Ramos (cell line): ENCODE results near the gene YAF2.

ENCODE experiments used
- in situ Hi-C: fragments of 300-500 bp; cut with MboI; formaldehyde crosslinking; loops from one replicate; pipeline ENCODE4 v1.14.3; 2022; ENCODE audit warnings: low sequenced_read_pairs; ENCODE audit not compliant: unreplicated experiment

The YAF2 gene

GRCh38 chr12:42161529-42161928, 76.5 kb downstream of the YAF2 start:
- in situ Hi-C loops, result no loop called here

DNA sequence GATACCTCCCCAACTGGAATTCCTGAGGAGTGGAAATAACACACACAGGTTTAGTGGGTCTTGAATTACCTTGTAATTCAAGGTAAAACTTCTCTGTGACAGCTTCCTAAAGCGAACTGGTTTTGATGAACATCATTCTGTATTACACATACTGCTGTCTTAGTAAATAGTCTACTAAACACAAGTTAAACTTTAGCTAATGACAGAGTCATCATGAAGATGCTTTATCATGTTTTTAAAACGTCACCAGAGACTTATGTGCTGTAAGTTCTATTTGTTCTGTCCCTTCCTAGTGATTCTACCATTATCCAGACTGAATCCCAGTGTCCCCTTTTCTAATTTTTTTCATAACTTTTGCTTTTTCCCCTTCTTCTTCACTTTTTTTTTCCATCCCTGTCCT, 81.8 kb downstream of the YAF2 start:
- in situ Hi-C loops, result no loop called here

DNA sequence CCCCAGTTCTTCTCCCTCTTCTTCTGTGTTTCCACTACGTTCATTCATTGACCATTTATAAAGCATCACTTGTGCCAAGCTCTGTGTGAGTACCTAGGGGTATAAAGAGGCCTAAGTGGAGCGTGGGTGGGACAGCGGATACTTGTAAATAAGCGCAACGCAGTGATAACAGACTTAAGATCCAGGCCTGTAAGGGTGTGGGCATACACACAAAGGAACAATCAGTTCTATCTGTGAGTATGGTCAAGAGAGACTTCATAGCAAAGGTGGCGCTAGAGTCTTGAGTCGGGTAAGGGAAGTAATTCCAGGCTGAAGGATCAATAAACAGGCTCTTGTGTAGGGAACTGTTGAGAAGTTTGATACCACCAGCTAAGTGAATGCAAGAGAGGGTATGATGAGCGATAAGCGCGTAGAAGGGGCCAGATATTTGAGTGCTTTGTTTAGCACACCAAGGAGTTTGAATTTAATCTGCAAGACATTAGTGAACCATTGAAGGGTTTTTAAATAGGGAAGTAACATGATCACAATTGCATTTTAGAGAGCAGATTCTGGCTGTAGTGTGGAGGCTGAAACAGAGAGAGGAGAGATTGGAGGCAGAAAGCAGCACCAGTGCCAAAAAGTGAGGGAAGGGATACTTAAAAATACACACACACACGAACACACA, 92.4 kb downstream of the YAF2 start:
- in situ Hi-C loops, result no loop called here

GRCh38 chr12:42145197-42145549, 92.9 kb downstream of the YAF2 start:
- in situ Hi-C loops, result no loop called here

DNA sequence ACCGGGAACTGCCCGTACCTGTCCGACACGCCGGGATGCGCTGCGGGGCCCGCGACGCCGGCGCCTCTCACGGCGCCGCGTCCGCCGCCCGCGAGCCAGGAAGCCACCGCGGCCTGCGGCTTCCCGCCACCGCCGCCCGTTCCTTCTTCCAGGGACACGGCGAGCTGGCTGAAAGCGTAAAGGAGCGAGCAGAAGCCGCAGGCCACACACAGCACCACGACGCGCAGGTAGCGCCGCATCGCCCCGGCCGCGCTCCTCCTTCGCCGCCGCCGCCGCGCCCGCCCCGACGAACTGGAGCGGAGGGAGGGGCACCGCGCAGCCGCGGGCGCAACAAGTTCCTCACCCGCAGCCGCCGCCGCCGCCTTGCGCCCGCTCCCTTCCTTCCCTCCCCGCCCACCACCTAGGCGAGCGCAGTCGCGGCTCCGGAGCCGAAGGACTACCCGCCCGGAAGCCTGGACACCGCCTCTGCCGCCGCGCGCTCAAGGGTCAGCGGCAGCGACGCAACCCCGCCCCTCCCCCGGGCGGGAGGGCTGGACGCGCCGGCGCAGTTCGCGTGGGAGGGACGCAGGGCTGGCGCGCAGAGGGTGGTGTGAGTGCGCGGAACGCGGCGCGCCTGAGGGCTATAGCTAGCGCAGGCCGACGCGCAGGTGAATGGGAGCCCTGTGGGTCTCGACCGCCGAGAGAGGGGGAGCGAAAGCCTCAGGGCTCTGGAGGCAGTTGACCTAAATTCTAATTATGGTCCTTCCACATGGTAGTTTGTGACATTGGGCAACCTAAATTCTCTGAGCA, 93.4 kb downstream of the YAF2 start, which contains the start of gene GXYLT1:
TSS of gene GXYLT1 (minus strand) at position 467 of the 789 bp plus-strand sequence. CDS start at position 239, 228 bp downstream.
- in situ Hi-C loops, result no loop called here

- in situ Hi-C loops, result no loop called here
Observed at GRCh38 chr12:42144158-42144407, 94.0 kb downstream of the YAF2 start.

DNA sequence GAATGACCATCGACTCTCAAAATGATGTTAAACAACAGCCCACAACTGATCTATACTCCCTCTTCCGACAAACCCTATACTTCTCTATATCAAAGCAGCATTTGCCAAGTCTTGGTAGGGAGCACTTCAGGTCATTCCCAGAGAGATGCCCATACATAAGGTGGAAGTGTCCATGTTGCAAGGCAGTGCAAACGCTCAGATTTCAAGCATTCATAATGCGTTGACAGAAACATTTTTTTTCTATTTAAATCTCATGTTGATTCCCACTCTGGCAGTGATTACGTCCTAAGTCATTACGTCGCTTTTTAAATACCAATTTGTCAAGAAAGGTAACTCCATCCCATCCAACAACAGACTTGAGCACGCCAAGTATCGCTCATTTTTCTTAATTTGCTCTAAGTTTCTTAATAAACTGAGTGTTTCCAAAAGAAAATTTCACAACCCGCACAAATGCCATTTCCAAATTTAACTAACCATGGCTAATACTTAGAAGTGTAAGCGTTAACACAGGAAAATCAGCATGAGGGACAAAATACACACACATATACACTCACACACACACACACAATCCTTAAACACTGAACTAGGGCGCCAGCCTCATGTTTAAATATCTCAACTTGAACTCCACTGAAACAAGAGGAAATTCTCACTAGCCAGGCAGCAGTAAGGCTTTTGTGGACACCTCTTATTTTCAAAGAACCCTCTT, 94.4 kb downstream of the YAF2 start:
- in situ Hi-C loops, result no loop called here

- in situ Hi-C loops, result no loop called here
Observed at GRCh38 chr12:42141981-42142606, 96.0 kb downstream of the YAF2 start.

DNA sequence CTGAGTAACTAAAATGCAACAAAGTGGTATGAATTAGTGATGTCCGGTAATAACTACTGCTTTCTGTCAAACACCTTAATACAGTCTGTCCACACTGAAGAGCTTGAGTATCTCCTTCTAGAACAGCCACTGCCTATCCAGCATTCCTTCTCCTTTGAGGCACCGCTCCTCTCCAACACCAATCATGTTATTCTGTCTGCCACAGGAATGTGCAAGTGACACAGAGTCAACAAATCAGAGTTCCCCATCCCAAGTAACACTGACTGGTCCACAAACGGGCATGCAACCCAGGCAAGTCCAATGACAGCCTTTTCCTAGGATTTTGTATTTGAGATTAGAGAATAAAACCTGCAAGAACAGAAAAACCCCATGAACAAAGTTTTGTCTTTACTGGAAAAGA, 97.1 kb downstream of the YAF2 start:
- in situ Hi-C loops, result no loop called here

DNA sequence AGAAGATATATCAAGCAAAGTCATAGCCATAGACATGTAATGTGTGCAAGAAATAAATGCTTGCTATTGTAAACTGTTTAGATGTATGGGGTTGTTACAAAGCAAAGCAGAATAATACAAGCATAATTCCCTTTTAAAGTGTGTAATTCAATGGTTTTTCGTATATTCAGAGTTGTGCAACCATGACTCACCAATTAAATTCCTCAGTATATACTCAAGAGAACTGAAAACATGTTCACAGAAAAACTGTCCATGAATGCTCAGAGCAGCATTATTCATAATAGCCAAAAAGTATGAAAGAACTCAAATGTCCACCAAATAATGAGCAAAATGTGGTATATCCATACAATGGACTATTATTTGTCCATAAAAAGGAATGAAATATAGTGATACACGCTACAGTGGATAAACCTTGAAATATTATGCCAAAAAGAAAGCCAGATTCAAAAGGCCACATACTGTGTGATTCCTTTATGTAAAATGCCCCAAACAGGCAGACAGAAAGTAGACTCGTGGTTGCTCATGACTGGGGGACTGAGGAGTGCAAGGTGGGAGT, 102.7 kb downstream of the YAF2 start:
- in situ Hi-C loops, result no loop called here

DNA sequence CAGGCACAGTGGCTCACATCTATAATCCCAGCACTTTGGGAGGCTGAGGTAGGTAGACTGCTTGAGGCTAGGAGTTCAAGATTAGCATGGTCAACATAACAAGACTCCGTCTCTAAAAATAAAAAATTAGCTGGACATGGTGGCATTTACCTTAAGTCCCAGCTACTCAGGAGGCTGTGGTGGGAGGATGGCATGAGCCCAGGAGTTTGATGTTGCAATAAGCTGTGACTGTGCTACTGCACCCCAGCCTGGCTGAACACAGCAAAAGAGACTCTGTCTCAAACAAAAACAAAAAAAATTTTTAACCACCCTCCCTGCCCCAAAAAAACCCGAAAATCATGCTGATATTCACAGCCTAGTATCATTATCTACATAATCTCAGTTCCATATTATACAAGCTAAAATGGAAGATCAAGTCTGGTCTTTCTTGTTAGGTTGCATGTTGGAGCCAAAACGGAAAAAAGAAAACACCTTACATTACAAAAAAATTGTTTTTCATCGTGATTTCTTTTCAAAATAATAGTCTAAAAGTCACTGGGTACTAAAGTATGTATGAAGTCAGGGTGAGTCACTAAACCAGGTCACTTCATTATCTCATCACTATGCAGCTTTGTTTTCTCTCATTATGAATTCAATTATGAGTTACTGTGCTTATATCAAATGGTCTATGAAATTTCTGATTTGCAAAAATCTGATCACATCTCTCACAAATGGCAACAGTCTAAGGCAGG, 107.2 kb downstream of the YAF2 start:
- in situ Hi-C loops, result no loop called here

GRCh38 chr12:42129595-42130204, 108.3 kb downstream of the YAF2 start:
- in situ Hi-C loops, result no loop called here

- in situ Hi-C loops, result no loop called here
Observed at GRCh38 chr12:42128888-42129287, 109.2 kb downstream of the YAF2 start.

GRCh38 chr12:42128327-42128726, 109.7 kb downstream of the YAF2 start:
- in situ Hi-C loops, result no loop called here

- in situ Hi-C loops, result no loop called here
Observed at GRCh38 chr12:42126963-42127362, 111.1 kb downstream of the YAF2 start.

- in situ Hi-C loops, result no loop called here
Observed at GRCh38 chr12:42125388-42125767, 112.7 kb downstream of the YAF2 start.

DNA sequence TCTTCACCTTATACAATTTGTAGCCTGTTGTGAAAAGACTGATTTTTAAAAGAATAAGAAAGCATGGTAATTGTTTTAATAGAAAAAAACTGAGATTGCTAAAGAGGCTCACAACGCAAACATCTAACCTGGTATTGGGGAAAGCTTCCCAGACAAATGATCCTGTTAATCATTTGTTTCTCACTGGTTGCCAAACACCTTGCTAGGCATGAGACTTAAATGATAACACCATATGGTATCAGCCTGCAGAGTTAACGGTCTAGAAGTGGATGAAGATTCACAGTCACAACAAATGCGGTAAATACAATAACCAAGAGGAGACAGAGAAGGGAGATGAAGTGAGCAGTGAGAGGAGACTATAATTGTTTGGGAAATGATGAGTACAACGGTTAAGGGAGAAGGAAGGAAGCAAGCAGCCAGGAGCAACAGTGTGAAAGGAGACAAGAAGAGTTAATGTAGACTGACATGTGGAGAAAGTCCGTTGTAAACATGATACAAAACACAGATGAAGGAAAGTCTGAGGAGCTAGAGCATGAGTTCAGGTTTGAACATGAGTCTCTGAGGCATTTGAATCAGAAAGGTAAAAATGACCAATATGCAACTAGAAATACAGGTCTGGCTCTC, 113.2 kb downstream of the YAF2 start:
- in situ Hi-C loops, result no loop called here

DNA sequence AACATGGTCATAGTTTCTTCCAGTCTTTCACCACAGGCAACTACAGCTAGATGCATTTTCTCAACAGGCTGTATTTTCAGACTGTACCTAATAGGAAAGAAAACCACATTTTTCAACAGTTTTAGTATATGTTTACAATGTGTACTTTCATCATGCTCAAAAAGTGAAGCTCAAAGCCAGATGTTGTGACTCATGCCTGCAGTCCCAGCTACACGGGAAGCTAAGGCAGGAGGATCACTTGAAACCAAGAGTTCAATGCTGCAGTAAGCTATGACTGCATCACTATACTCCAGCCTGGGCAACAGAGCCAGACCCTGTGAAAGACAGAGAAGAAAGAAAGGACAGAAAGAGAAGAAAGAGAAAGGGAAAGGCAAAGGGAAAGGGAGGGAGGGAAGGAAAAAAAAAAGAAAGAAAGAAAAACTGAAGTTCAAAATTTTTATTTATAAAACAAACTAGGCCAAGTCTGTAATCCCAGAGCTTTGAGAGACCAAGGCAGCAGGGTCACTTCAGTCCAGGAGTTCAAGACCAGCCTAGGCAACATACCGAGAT, 118.9 kb downstream of the YAF2 start:
- in situ Hi-C loops, result no loop called here
